A549 treated with AZD9567 at 1 μM for 4 hours (cell line): ENCODE data around the gene NRGN. TPM values are rescaled to one million over a fixed set of nuclear protein-coding genes. Genes with fewer than 3 reads are reported as not detected.

Experiments used
- total RNA-seq: library from RNA; stranded (reverse); fragments of 200-300 nt; extraction: Qiagen RNA extraction; gene quantifications from 5 replicates; pipeline ENCODE4 v1.2.3, GENCODE V29; 2022; ENCODE audit not compliant: insufficient read depth

NRGN gene
- total RNA-seq: 4.0 to 11.9 TPM (median 10.6 TPM) in 5 replicates

GRCh38 chr11:124739479-124740276 lies at the start of gene NRGN:
TSS of gene NRGN (plus strand) at chr11:124739942. CDS start at chr11:124740085, 143 bp downstream.

DNA sequence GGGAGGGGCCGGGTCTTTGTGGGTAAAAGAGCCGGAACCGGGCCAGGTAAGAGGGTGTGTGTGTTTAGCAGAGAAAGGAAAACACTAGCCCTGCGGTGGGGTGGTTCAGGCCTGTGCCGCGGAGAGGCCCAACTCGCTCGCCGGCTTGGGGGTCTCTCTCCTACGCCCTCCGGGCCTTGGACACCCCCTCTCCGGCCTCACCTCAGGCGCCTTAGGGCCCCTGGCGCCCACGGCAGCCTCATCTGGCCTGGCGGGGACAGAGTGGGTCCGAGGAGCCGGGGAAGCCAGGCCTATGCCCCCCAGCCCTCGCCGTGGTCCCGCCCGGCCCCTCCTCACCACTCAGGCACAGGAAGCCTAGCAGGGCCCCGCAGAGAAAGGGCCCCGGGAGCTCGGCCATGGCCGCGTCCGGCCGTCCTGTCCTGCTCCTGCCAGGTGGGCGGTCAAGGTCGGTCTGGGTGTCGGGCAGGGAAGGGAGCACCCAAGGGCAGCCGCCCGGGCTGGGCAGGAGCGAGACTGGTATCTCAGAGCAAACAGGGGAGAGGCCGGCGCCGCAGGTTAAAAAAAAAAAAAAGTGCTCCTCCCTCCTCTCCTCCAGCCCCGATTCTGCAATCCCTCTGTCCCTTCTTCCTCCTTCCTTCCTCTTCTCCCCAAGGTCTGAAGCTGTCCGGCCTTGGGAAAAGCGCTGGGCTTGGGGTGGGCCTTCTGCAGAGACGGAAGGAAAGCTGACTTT lies 12.2 kb downstream of the NRGN start, which contains the start of gene VSIG2:
Gene VSIG2 (minus strand): TSS at position 515 of the 730 bp plus-strand sequence. CDS start 118 bp downstream, at position 397.

DNA sequence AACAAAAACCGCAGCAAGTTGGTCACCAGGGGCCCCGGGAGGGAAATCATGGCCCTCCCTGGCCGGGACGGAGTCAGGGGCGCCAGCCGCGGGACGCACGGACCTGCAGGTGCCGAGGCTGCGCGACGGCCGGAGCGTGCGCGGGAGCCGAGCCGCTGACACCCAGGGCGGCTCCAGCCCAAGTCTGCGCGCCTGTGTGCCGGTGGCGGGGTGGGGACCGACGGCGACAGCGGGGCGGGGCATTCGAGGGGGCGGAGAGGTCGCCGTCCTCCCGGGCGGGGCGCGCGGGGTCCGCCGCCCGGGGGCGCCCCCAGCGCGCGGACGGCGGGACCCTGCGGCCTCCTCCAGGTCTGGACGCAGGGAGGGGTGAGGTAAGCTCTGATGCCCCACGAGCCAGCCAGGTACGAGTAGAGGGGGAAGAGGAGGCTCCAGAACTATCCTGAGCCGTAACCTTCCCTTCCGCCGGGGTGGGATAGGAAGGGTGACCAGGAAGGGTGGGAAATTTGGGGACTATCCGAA lies 22.4 kb downstream of the NRGN start, which contains the start of gene ESAM:
Gene ESAM (minus strand): TSS at position 186 of the 519 bp plus-strand sequence. CDS start 136 bp downstream, at position 50.

Other genes starting within 250 kb of the NRGN start
- not detected in 5 replicates for gene OR8B12, start 196.3 kb upstream of the NRGN start, total RNA-seq
- gene OR8A1, start 169.9 kb upstream of the NRGN start, total RNA-seq: not detected in 5 replicates
- not detected in 5 replicates for gene PANX3, start 128.5 kb upstream of the NRGN start, total RNA-seq
- 11.5 to 17.9 TPM (median 16.5 TPM) in 5 replicates for gene TBRG1, start 117.1 kb upstream of the NRGN start, total RNA-seq
- gene SIAE, start 66.2 kb upstream of the NRGN start, total RNA-seq: 14.9 to 22.7 TPM (median 15.6 TPM) in 5 replicates
- 16.9 to 38.2 TPM (median 17.8 TPM) in 5 replicates for gene SPA17, start 66.0 kb upstream of the NRGN start, total RNA-seq
- not detected in 5 replicates for gene VSIG2, start 12.3 kb downstream of the NRGN start, total RNA-seq
- 7.0 to 13.5 TPM (median 11.6 TPM) in 5 replicates for gene ESAM, start 22.3 kb downstream of the NRGN start, total RNA-seq
- 5.6 to 6.5 TPM (median 6.2 TPM) in 5 replicates for gene MSANTD2, start 60.5 kb downstream of the NRGN start, total RNA-seq
- 2.0 to 3.0 TPM (median 2.9 TPM) in 5 replicates for gene ROBO3, start 125.5 kb downstream of the NRGN start, total RNA-seq
- not detected in 5 replicates for gene ROBO4, start 157.9 kb downstream of the NRGN start, total RNA-seq
- gene HEPN1, start 179.3 kb downstream of the NRGN start, total RNA-seq: not detected in 5 replicates
- not detected in 5 replicates for gene HEPACAM, start 196.1 kb downstream of the NRGN start, total RNA-seq
- gene CCDC15, start 214.3 kb downstream of the NRGN start, total RNA-seq: 0.49 to 0.66 TPM (median 0.55 TPM) in 5 replicates